D721Med (cell line): ENCODE measurements around the gene P2RY14.

ENCODE experiments used
- DNase-seq: peaks from one replicate; pipeline ENCODE4 v3.0.0; 2011; ENCODE audit warnings: low spot score; ENCODE audit not compliant: insufficient read length
- FAIRE-seq: peaks from 2 replicates; lab custom pipeline; 2011; peaks lifted over from hg19 to GRCh38; lab: Jason Lieb, UNC
- CTCF ChIP-seq: IDR thresholded peaks from 2 replicates; pipeline ENCODE4 v1.5.1; 2012; ENCODE audit warnings: mild to moderate bottlenecking, control low read depth; ENCODE audit not compliant: insufficient read depth; ENCODE audit errors: missing control alignments

Gene P2RY14

DNA sequence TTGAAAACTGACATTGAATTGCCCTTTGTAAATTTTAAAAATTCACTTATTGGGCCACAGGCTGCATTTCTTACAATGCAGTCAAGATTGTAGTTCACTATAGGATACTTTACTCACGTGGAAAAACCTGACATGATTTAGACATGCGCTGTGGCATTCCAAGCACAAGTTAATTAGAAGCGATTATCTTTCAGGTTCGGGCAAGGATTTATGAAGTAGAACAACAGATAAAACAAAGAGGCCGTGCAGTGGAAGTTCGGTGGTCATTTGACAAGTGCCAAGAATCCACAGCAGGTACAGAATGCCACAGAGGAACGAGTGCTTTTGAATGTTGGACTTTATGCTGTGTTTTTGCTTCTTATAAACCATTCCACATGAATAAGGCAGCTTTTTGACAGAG lies 113.1 kb downstream of the P2RY14 start:
- TF ChIP-seq CTCF: no peak
- no peak for DNase-seq
- no peak for FAIRE-seq
